HUES48 (cell line): Measurements from ENCODE around the gene ZMYM1.

ENCODE experiments used
- H3K27ac ChIP-seq: one replicate; pipeline ENCODE4 v1.7.0; 2013; ENCODE audit warnings: low read depth, low read length, inconsistent platforms
- H3K27me3 ChIP-seq: 2 replicates; pipeline ENCODE4 v1.6.1; 2013; ENCODE audit warnings: mild to moderate bottlenecking, low read length; ENCODE audit not compliant: control insufficient read depth, insufficient read depth
- H3K36me3 ChIP-seq: 2 replicates; pipeline ENCODE4 v1.6.1; 2013; ENCODE audit warnings: low read length; ENCODE audit not compliant: control insufficient read depth, insufficient read depth
- H3K4me1 ChIP-seq: 2 replicates; pipeline ENCODE4 v1.6.1; 2013; ENCODE audit warnings: mild to moderate bottlenecking, low read length; ENCODE audit not compliant: control insufficient read depth, insufficient read depth
- H3K4me3 ChIP-seq: 2 replicates; pipeline ENCODE4 v1.5.1; 2013; ENCODE audit warnings: mild to moderate bottlenecking, low read depth, low read length
- H3K9ac ChIP-seq: 2 replicates; pipeline ENCODE4 v1.6.1; 2013; ENCODE audit warnings: mild to moderate bottlenecking, low read depth, low read length, moderate library complexity
- H3K9me3 ChIP-seq: 2 replicates; pipeline ENCODE4 v1.6.1; 2013; ENCODE audit warnings: low read length; ENCODE audit not compliant: control insufficient read depth, insufficient read depth

The ZMYM1 gene

DNA sequence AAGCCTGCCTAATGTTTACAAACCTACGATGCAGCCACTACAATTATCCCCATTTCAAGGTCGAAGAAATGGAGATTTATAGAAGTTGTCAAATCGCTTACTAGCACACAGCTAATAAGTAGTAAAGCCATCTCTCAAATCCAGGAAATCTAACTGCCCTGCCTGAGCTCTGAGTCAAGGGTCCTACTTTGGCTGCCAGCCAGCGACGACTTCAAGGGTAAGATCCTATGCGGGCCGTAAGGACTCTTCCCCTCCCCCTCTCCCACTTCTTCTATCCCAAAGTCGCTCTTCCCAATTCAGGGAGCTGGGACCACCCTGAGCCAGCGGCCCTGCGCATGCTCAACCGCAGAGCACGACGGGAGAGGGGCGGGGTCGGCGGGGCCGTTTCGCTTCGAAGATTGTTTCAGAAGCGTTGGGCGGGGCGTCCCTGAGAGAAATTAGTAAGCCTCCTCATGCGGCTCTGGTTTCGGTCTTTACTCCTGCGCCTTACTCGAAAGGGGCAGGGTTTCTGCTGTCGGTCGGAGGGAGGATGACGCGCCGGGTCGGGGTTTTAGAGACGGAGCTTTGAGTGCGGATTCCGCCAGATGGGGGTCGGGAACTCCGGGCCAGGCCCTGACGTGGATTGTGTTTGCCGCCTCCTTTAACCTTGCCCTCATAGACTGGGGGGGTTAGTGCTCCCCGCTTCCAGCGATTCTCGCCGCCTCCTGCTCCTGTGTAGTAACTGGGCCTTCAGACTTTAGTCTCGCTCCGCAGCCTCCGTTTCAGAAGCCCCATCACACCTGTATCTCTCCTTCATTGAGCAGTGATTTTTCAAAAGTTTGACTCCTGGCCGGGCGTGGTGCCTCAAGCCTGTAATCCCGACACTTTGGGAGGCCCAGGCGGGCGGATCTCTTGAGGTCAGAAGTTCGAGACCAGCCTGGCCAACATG, at the start of gene ZMYM1:
Gene ZMYM1 (plus strand): TSS at position 383 of the 928 bp plus-strand sequence. CDS start 14,603 bp downstream, outside the sequence.
- peak within 1 kb of the TSS; percentile 94 for H3K27ac ChIP-seq
- H3K4me3 ChIP-seq = peak within 1 kb of the TSS; percentile 90
- H3K4me1 ChIP-seq = peaks cover 26% of the 10 kb centered on the region
- peak within 1 kb of the TSS; percentile 89 for H3K9ac ChIP-seq
- peaks cover 28% of the 10 kb centered on the region for H3K36me3 ChIP-seq
- no peaks in the 10 kb centered on the region for H3K9me3 ChIP-seq
- H3K27me3 ChIP-seq = no peaks in the 10 kb centered on the region

DNA sequence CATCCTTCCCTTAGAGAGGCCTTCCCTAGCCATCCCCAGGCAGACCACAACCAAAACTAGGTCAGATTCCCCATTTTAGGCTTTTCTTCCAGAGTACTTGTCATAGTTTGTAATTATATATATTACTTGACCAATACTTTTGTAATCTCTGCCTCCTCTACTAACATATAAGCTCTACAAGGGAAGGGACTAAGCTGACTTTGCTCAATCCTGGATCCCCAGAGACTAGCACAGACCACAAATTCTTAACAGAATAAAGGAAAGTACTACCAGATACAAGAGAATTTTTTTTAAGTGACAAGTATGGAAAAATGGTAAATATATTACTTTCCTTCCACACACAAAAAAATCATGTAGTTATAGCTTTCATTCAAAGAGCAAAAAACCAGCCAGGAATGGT, 49.4 kb upstream of the ZMYM1 start:
- Histone ChIP-seq H3K27me3 (no peaks in the 10 kb centered on the region), H3K36me3 (peaks cover 18% of the 10 kb centered on the region; the same call in 1 of the 2 replicates), H3K9me3 (peaks cover 4% of the 10 kb centered on the region), H3K4me3 (no peak overlapping the region), H3K9ac (no peak overlapping the region), H3K4me1 (peaks cover 5% of the 10 kb centered on the region; the same call in 1 of the 2 replicates), H3K27ac (no peak overlapping the region)

DNA sequence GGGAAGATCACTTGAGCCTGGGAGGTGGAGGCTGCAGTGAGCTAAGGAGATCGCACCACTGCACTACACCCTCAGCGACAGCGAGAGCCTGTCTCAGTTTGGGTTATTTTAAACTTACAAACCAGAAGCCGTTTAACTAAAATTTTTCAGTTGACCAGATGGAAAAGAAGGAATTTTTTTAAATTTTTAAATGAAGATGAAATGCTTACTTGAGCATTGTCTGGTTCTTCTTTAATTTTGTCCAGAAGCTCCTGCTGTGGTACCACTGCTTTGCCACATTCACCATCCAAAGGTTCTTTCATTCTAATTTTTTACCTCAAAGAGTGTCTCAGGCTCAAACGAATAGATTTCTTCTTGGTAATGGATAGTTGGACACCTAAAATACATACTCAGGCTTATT, 48.8 kb upstream of the ZMYM1 start:
- Histone ChIP-seq H3K4me3 (peak overlapping the region; percentile 92), H3K4me1 (peaks cover 5% of the 10 kb centered on the region; the same call in 1 of the 2 replicates), H3K27me3 (no peaks in the 10 kb centered on the region), H3K36me3 (peaks cover 18% of the 10 kb centered on the region; the same call in 1 of the 2 replicates), H3K9me3 (peaks cover 4% of the 10 kb centered on the region), H3K27ac (no peak overlapping the region), H3K9ac (0 out of 2 replicates have a peak overlapping the region, but pooled peaks have one; percentile 81)

DNA sequence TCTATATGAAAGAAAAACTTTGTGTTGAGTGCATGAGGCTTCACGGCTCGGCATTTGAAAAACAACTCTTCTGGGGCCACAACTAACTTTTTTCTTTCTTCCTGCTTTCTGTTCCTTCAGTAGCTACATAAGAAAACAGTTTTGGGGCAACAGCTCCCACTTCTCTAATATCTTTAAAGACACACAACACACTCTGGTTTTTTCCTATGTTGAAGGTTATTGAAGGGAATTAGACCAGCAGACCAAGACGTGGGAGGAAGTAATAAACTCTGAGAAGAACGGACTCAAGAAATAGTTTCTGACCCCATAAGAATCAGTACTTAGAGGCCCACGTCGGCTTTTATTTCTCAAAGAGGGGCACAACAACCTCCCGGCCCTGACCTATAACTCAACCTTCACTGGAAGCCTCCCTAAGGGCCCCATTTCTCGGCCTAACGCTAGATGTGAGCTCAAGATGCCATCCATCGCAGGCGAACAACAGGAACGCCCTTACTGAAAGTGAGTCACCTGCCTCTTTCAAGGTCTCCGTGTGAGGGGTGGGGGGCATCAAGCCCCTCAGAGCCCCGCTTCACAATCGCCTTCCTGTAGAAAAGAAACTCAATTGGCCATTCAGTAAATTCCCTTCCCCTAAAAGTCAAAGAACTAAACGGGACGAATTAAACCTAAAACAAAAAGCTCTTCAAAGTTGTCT, 48.3 kb upstream of the ZMYM1 start:
- peaks cover 18% of the 10 kb centered on the region; the same call in 1 of the 2 replicates for H3K36me3 ChIP-seq
- H3K4me3 ChIP-seq = peak overlapping the region; percentile 92
- peaks cover 5% of the 10 kb centered on the region; the same call in 1 of the 2 replicates for H3K4me1 ChIP-seq
- H3K9ac ChIP-seq = peak overlapping the region; percentile 81
- H3K27ac ChIP-seq = peak overlapping the region; percentile 92
- peaks cover 4% of the 10 kb centered on the region for H3K9me3 ChIP-seq
- no peaks in the 10 kb centered on the region for H3K27me3 ChIP-seq

DNA sequence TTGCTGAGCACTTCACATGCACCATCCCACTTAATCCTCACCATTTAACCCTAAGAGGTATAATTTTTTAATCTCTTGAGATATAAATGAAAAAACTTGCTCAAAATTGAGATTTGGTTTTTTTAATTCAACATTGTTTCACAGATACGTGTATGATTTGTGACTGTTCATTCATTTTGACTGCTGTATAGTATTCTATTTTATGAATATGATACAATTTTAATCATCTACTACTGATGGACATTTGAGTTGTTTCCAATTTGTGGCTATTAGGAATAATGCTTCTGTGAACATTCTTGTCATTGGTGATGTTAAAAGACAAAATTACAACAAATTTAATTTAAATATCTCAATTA, 46.8 kb upstream of the ZMYM1 start:
- Histone ChIP-seq H3K4me1 (peaks cover 5% of the 10 kb centered on the region; the same call in 1 of the 2 replicates), H3K9me3 (peaks cover 4% of the 10 kb centered on the region), H3K4me3 (peak overlapping the region; percentile 92), H3K9ac (no peak overlapping the region), H3K27me3 (no peaks in the 10 kb centered on the region), H3K36me3 (peaks cover 10% of the 10 kb centered on the region; the same call in 1 of the 2 replicates), H3K27ac (no peak overlapping the region)

DNA sequence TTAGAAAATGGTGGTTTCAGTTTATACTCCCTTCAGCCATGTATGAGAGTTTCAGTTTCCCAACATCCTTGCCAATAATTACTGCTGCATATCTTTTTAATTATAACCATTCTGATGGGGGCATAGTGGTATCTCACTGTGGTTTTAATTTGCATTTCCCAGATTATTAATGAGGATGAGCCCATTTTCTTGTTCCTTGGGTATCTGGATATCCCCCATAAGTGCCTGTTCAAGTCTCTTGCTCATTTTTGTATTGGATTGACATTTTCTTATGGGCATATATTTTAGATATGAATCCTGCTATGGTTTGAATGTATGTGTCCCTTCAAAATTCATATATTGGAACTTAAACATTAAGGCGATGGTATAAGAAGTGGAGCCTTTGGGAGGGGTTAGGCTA, 45.8 kb upstream of the ZMYM1 start:
- Histone ChIP-seq H3K4me1 (peaks cover 5% of the 10 kb centered on the region; the same call in 1 of the 2 replicates), H3K4me3 (no peak overlapping the region), H3K27me3 (no peaks in the 10 kb centered on the region), H3K9ac (no peak overlapping the region), H3K9me3 (peaks cover 4% of the 10 kb centered on the region), H3K36me3 (0 out of 2 replicates have a peak, but pooled peaks cover 6% of the 10 kb centered on the region), H3K27ac (no peak overlapping the region)

DNA sequence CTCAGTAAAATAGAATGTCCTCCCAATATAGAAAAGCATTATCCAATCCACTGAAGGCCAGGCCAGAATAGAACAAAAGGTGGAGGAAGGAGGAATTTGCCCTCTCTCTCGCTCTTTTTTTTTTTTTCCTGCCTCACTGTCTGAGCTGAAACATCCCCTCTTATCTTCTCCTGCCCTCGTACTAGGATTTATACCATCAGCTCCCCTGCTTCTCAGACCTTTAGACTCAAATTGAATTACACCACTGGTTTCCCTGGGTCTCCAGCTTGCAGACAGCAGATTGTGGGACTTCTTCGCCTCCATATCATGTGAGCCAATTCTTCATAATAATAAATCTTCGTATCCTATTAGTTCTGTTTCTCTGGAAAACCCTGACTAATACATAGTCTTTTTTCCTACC, 42.6 kb upstream of the ZMYM1 start:
- no peak overlapping the region for H3K27ac ChIP-seq
- no peaks in the 10 kb centered on the region for H3K27me3 ChIP-seq
- H3K9me3 ChIP-seq = peaks cover 4% of the 10 kb centered on the region
- H3K4me3 ChIP-seq = no peak overlapping the region
- no peaks in the 10 kb centered on the region for H3K36me3 ChIP-seq
- H3K9ac ChIP-seq = no peak overlapping the region
- H3K4me1 ChIP-seq = no peaks in the 10 kb centered on the region

DNA sequence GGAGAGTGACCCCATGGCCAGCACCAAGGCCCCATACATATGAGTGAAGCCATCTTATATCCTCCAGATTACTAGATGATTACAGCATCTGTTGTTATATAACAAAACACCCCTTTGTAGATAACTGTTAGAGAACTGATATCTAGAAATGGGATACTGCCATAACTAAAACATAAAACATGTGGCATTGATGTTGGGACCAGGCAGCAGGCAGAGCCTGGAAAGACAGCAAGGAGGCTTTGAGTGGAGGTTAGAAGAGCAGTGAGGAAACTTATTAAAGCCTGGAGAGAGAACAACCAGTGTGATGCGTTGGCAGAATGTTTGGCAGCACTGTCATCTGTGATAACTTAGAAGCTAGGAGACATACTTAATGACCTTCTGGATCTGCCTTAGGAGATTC, 42.0 kb upstream of the ZMYM1 start:
- H3K27ac ChIP-seq = no peak overlapping the region
- peaks cover 4% of the 10 kb centered on the region for H3K9me3 ChIP-seq
- no peaks in the 10 kb centered on the region for H3K27me3 ChIP-seq
- no peak overlapping the region for H3K4me3 ChIP-seq
- H3K36me3 ChIP-seq = no peaks in the 10 kb centered on the region
- no peaks in the 10 kb centered on the region for H3K4me1 ChIP-seq
- no peak overlapping the region for H3K9ac ChIP-seq

DNA sequence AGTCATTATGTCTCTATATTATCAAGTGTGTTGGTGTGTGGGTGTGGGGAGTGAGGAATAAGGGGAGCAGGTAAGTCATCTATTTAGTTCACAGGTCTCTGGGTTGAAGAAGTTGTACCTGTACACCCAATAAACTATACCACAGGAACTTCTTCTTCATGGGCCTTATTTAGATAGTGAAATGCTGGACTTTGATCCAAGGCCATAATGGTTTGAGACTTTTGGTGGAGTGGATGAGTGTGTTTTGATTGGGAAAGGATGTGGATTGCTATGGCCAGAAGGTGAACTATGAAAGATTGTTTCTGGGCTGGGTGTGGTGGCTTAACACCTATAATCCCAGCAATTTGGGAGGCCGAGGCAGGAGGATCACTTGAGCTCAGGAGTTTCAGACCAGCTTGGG, 40.5 kb upstream of the ZMYM1 start:
- Histone ChIP-seq H3K9ac (no peak overlapping the region), H3K4me3 (no peak overlapping the region), H3K36me3 (no peaks in the 10 kb centered on the region), H3K27me3 (no peaks in the 10 kb centered on the region), H3K4me1 (no peaks in the 10 kb centered on the region), H3K27ac (no peak overlapping the region), H3K9me3 (no peaks in the 10 kb centered on the region; the same call in 1 of the 2 replicates)

DNA sequence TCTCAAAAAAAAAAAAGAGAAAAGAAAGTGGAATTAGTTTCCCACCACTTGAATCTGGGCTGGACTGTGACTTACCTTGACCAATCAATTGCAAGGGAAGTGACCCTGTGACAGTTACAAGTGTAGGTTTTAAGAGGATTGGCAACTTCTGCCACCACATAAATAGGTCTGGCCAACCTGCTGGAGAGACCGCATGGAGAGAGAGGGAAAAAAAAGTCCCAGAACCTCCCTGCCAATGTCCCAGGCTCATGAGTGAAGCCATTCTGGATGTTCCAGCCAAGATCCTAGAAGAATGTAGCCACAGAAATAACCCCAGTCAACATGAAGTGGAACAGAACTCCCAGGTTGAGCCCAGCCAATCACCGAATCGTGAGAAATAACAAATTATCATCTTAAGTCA, 35.7 kb upstream of the ZMYM1 start:
- Histone ChIP-seq H3K27me3 (no peaks in the 10 kb centered on the region), H3K9me3 (no peaks in the 10 kb centered on the region), H3K9ac (no peak overlapping the region), H3K27ac (no peak overlapping the region), H3K4me3 (no peak overlapping the region), H3K4me1 (no peaks in the 10 kb centered on the region), H3K36me3 (no peaks in the 10 kb centered on the region)

DNA sequence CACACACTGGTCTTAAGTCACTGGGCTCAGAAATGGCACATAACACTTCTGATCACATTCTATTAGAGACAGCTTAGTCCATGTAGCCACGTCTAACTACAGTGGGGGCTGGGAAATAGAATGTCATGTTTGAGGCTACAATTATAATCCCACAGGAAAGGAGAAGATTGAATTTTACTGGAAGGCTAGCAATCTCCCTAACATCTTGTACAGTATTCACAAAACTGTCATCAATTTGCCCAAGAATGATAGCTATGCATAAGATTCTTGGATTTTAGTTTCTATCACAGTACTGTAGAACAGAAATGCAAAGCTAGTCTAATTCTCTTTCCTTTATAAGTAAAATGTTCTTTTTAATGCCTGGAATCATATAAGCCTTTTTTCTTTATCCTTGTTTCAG, 34.8 kb upstream of the ZMYM1 start:
- Histone ChIP-seq H3K27me3 (no peaks in the 10 kb centered on the region), H3K27ac (no peak overlapping the region), H3K4me3 (no peak overlapping the region), H3K9ac (no peak overlapping the region), H3K4me1 (no peaks in the 10 kb centered on the region), H3K36me3 (no peaks in the 10 kb centered on the region), H3K9me3 (no peaks in the 10 kb centered on the region)
